Esophagus squamous epithelium (tissue), 4 donors: ENCODE results near the gene IQGAP2.

Experiments used
- CTCF ChIP-seq, 6 experiments: fragments of 450-650 bp in 4 of 6; fragments of 200-600 bp in 2 of 6; sonication (generic) in 2 of 6; IDR thresholded peaks; one replicate each; pipeline ENCODE4 v1.5.1; 2016 to 2019; ENCODE audit warnings: antibody characterized with exemption in 6 of 6, mild to moderate bottlenecking in 4 of 6, moderate library complexity in 4 of 6
- POLR2A ChIP-seq, 4 donors: fragments of 450-650 bp; IDR thresholded peaks; one replicate each; pipeline ENCODE4 v1.6.1; 2017; ENCODE audit warnings: antibody characterized with exemption in 4 of 4, mild to moderate bottlenecking in 4 of 4, moderate library complexity in 3 of 4

GRCh38 chr5:76600716-76601115 lies 197.6 kb downstream of the IQGAP2 start:
- TF ChIP-seq CTCF (IDR thresholded peaks at IDR 0.05) (no peak), POLR2A (IDR thresholded peaks at IDR 0.05) (no peak)
